Left lung (tissue), 10 donors: ENCODE measurements around the gene SYNM. TPM values are rescaled to one million over a fixed set of nuclear protein-coding genes. Genes with fewer than 3 reads are reported as not detected.

ENCODE experiments used
- ATAC-seq: fragments of 200-7000 bp; cut with Tn5 transposase; one replicate; pipeline ENCODE4 v1.9.1; 2020; ENCODE audit warnings: moderate library complexity
- DNase-seq, 4 donors: peaks; one replicate each; pipeline ENCODE4 v3.0.0-alpha.2; 2013 to 2020
- H3K27ac ChIP-seq, 2 donors: fragments of 200-600 bp; sonication (generic) in 1 of 2; one replicate each; pipeline versions ENCODE4 v1.5.0 to v1.8.0; 2020 to 2021
- H3K27me3 ChIP-seq, 2 donors: fragments of 200-600 bp; sonication (generic) in 1 of 2; one replicate each; pipeline versions ENCODE4 v1.5.0 to v1.8.0; 2020 to 2021
- H3K36me3 ChIP-seq, 2 donors: fragments of 200-600 bp; sonication (generic) in 1 of 2; one replicate each; pipeline versions ENCODE4 v1.5.0 to v1.8.0; 2020 to 2021
- H3K4me1 ChIP-seq, 2 donors: fragments of 200-600 bp; one replicate each; pipeline ENCODE4 v1.8.0; 2021
- H3K4me3 ChIP-seq, 2 donors: fragments of 200-600 bp; sonication (generic) in 1 of 2; one replicate each; pipeline versions ENCODE4 v1.5.0 to v1.8.0; 2020 to 2021; ENCODE audit warnings: mild to moderate bottlenecking in 1 of 2
- H3K9me3 ChIP-seq, 2 donors: fragments of 200-600 bp; sonication (generic) in 1 of 2; one replicate each; pipeline versions ENCODE4 v1.5.0 to v1.8.0; 2020 to 2021
- CTCF ChIP-seq, 2 donors: fragments of 200-600 bp; sonication (generic) in 1 of 2; IDR thresholded peaks; one replicate each; pipeline versions ENCODE4 v1.5.0 to v1.8.0; 2021; ENCODE audit warnings: antibody characterized with exemption in 2 of 2
- intact Hi-C, 2 donors: fragments of 100-400 bp; cut with DNase I; formaldehyde crosslinking; loops; one replicate each; pipeline versions ENCODE4 v1.11.2 to v1.14.2; 2022
- polyA plus RNA-seq, 6 donors: library from polyadenylated mRNA; unstranded; fragments of 120-200 nt; gene quantifications; one replicate each; pipeline ENCODE4 v1.2.1, GENCODE V29; 2013; ENCODE audit not compliant: insufficient read length in 6 of 6
- total RNA-seq, 2 donors: library from RNA; stranded (reverse); fragmentation: NEBNext Ultra II Directional; extraction: Animal tissue kit (Norgen Biotek cat#: 25700); gene quantifications; one replicate each; pipeline ENCODE4 v1.2.1, GENCODE V29; 2021
- donor health status: DM: no; HTN: yes; CAD: no.
- donor health status: DM: no; HTN: no; CAD: no.

Gene SYNM
- total and polyA plus RNA-seq, 8 donors, result 5.6 to 17.6 (median 7.1) TPM

GRCh38 chr15:99117563-99118257 lies 12.8 kb downstream of the SYNM start:
- DNase-seq, result peak in 1 of 4 donors; percentile 7
- Histone ChIP-seq H3K9me3 (no peaks in the 10 kb centered on the region), H3K27ac (no peak overlapping the region), H3K4me3 (no peak overlapping the region), H3K36me3 (no peaks in the 10 kb centered on the region), H3K4me1 (no peaks in the 10 kb centered on the region), H3K27me3 (no peaks in the 10 kb centered on the region)
- no peak for ATAC-seq
- intact Hi-C loops, result no loop called here
- TF ChIP-seq CTCF (IDR thresholded peaks at IDR 0.05), result no peak

GRCh38 chr15:99118258-99118632 lies 13.4 kb downstream of the SYNM start:
- Histone ChIP-seq H3K27ac (no peak overlapping the region), H3K4me3 (no peak overlapping the region), H3K36me3 (no peaks in the 10 kb centered on the region), H3K9me3 (no peaks in the 10 kb centered on the region), H3K4me1 (peaks cover 0 to 4% of the 10 kb centered on the region in 2 donors), H3K27me3 (no peaks in the 10 kb centered on the region)
- DNase-seq (no peak), ATAC-seq (no peak)
- intact Hi-C loops, result no loop called here
- no peak for TF ChIP-seq CTCF (IDR thresholded peaks at IDR 0.05)

DNA sequence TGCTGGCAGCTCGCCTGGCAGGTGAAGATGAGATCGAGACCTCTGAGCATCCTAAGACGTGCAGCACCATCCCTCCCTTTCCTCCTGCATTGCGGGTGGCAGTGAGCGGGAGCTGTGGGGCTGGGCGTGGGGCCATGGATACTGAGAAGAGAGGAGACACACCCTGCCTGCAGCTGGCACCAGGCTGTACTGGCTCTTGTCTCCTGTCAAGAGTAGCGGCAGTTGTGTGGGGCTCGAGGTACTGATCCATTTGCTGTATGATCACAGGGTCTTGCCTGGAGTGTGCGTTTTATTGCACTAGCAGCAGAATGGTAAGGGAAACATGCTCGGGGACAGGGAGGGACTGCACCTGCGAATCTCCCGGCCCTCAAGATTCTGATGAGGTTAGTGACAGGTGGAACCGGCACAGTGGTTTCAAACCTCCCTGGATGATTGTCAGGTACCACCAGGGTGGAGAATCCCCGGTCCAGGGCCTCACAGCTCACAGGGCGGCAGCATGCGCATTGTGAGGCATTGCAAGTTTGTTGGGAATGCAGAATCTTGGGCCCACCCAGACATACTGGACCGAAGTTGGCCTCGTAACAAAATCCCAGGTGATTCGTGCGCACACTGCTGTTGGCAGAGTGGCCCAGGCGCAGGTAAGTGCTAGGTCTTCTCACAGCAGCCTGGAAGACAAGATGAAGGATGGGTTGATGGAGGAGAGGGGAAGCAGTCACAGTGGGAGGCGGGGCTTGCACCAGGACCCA lies 14.1 kb downstream of the SYNM start:
- peak in 1 of 4 donors; percentile 25 for DNase-seq
- no peaks in the 10 kb centered on the region for H3K36me3 ChIP-seq
- H3K27ac ChIP-seq, result no peak overlapping the region
- H3K27me3 ChIP-seq, result peaks cover 0 to 4% of the 10 kb centered on the region in 2 donors
- peaks cover 3 to 11% of the 10 kb centered on the region in 2 donors for H3K4me1 ChIP-seq
- no peak for TF ChIP-seq CTCF (IDR thresholded peaks at IDR 0.05)
- ATAC-seq, result no peak
- no peaks in the 10 kb centered on the region for H3K9me3 ChIP-seq
- intact Hi-C loops, result no loop called here
- H3K4me3 ChIP-seq, result no peak overlapping the region

DNA sequence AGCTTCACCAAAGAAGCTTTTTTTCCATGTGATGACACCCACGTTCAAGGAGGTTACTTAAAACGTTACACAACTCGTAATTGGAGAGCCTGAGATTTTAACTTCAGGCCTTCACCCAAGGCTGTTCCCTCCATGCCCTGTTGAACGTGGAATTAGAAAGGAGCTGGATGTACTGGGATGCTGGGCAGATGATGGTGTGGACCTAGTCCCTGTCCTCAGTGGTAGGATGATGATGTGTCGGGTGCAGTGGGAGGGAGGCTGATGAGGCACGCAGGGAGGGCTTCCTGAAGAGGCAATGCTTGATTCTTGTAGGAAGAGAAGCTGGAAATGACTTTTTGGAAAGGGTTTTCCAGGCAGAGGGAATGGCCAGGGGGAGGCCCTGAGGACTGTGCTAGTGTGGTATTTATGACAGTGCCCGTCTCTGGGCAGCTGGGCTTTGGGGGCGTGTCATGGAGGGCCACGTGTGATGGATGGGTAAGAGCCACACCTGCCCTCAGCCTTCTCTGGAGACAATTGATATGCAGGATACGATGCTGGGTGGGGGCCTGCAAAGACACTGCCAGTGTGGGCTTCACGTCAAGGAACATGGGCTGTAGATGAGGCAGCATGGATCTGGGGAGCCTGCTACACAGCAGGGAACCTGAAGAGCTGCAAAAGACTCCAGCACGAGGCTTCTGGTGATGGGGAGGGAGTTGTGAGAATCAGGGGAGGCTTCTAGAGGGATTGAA lies 15.3 kb downstream of the SYNM start:
- H3K36me3 ChIP-seq, result no peaks in the 10 kb centered on the region
- H3K27me3 ChIP-seq, result peaks cover 0 to 4% of the 10 kb centered on the region in 2 donors
- no peak for TF ChIP-seq CTCF (IDR thresholded peaks at IDR 0.05)
- no peaks in the 10 kb centered on the region for H3K9me3 ChIP-seq
- intact Hi-C loops, result no loop called here
- no peak for ATAC-seq
- peak in 1 of 4 donors; percentile 15 for DNase-seq
- H3K27ac ChIP-seq, result no peak overlapping the region
- no peak overlapping the region for H3K4me3 ChIP-seq
- peaks cover 8 to 19% of the 10 kb centered on the region in 2 donors for H3K4me1 ChIP-seq

DNA sequence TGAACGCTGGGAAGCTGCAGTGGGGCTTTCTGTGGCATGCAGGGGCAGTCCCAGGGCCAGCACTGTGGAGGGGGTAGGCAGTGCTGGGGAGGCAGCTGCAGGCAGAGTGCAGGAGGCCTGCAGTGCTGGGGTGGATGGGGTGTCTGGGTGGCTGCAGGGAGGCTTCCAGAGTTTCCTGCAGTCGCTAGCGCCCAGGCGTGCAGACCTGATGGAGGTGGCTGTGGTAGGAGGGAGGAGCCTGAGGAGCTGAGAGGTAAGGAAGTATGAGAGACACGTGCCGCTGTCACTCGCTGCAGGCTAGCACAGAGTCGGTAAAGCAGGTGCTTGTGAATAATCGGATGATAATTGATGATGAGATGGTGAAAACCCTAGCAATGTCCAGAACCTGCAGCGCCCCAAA lies 16.3 kb downstream of the SYNM start:
- Histone ChIP-seq H3K27me3 (peaks cover 0 to 4% of the 10 kb centered on the region in 2 donors), H3K9me3 (no peaks in the 10 kb centered on the region), H3K36me3 (no peaks in the 10 kb centered on the region), H3K27ac (no peak overlapping the region), H3K4me1 (peaks cover 8 to 19% of the 10 kb centered on the region in 2 donors), H3K4me3 (no peak overlapping the region)
- no peak for TF ChIP-seq CTCF (IDR thresholded peaks at IDR 0.05)
- peak in 1 of 4 donors; percentile 24 for DNase-seq
- ATAC-seq, result no peak
- intact Hi-C loops, result no loop called here
